HG03103 (cell line): ENCODE results near the gene FCN2.
"Not testable (repeated sequence)": the region's sequence is repeated elsewhere in the genome, so short reads cannot be mapped to it uniquely, and the experiment has no call there.

ENCODE experiments used
- ATAC-seq: cut with Tn5 transposase; IDR thresholded peaks from one replicate; pipeline ENCODE4 v1.9.1; 2021; ENCODE audit warnings: low read depth; ENCODE audit not compliant: unreplicated experiment

The FCN2 gene

DNA sequence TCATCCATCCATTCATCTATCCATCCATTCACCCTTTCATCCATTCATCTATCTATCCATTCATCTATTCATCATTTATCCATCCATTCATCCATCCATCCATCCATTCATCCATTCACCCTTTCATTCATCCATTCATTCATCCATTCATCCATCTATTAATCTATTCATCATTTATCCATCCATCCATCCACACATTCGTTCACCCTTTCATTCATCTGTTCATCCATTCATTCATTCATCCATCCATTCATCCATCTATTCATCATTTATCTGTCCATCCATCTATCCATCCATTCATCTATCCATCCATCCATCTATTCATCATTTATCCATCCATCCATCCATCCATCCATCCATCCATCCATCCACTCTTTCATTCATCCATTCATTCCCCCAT, 33.9 kb upstream of the FCN2 start:
- ATAC-seq = no peak

DNA sequence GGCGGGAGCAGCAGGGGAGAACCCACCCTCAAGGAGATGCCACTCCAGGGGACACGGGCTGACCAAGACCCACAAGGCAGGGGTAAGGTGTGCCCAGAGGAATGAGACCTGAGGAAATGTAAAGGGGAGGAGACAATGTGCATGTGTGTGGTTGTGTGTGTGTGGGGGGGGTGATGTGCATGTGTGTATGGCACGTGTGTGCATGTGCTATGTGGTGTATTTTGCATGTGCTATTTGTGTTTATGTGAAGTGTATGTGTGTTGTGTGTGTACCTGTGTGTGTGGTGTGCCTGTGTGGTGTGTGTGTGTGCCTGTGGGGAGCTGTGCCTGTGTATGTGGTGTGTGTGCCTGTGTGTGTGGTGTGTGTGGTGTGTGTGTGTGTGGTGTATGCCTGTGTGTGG, 33.5 kb upstream of the FCN2 start:
- no peak for ATAC-seq

DNA sequence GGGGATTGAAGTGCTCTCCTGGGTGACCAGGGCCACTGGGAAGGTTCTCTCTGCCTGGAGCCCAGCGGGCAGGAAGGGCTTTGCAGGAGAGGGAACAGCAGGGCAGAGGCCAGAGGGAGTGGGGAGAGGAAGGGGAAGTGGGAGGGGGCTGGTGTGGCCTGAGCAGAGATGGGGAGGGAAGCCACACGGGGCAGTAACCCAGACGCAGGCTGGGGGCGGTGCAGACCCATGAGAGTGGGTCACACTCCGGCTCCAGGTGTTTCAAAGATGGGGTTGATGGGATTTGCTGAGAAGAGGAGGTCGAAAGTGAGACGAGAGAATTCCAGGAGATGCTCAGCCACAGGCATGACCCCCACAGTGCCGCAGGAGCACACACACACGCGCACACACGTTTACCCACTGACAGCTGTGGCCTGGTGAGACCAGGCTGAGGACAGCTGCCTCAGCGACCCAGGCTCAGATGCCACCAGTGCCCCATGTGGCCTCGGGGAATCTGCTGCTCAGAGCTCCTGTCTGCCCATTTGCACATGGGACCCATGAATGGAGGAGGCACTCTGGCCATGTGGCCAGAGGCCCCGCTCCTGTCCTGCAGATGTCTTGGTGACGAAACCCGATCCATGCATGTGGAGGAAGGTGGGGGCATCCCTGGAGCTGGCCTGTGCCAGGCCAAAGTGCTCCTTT, 32.7 kb upstream of the FCN2 start:
- ATAC-seq = no peak

DNA sequence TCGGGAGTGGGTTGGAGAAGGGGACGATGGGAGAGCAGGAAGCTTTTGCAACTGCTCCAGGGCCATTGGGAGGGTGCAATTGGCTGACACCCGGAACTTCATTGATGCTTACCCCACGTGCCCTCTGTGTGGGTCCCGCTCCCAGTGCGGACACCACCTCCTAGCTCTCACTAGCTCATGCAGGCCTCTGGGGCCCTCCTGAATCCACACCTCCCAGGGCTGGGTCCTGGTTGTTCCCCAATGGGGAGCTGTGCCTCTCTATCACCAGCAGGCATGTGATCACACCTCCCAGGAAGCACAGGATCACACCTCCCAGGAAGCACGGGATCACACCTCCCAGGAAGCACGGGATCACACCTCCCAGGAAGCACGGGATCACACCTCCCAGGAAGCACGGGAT, 32.1 kb upstream of the FCN2 start:
- ATAC-seq = no peak

DNA sequence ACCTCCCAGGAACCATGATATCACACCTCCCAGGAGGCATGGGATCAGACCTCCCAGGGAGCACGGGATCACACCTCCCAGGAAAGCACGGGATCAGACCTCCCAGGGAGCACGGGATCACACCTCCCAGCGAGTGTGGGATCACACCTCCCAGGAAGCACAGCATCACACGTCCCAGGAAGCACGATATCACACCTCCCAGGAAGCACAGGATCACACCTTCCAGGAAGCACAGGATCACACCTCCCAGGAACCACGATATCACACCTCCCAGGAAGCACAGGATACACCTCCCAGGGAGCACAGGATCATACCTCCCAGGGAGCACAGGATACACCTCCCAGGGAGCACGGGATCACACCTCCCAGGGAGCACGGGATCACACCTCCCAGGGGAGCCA, 30.0 kb upstream of the FCN2 start:
- ATAC-seq = no peak

DNA sequence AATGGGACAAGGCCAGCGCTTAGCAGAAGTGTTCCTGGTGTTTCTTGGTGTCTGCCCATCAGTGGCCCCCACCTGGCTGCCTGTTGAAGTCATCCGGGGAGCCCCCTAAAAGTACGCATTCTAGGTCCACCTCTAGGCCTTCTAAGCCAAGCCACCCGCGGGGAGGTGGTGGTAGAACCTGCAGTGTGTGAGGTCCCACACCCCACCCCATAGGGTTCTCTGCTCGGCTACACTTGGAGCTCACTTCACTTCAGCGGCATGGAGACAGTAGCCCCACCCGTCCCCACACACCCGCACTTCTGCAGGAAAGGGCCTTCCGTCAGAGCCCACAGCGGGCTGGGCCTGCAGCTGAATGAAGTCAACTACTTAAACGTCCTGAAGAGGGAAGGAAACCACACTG, 29.6 kb upstream of the FCN2 start:
- no peak for ATAC-seq

DNA sequence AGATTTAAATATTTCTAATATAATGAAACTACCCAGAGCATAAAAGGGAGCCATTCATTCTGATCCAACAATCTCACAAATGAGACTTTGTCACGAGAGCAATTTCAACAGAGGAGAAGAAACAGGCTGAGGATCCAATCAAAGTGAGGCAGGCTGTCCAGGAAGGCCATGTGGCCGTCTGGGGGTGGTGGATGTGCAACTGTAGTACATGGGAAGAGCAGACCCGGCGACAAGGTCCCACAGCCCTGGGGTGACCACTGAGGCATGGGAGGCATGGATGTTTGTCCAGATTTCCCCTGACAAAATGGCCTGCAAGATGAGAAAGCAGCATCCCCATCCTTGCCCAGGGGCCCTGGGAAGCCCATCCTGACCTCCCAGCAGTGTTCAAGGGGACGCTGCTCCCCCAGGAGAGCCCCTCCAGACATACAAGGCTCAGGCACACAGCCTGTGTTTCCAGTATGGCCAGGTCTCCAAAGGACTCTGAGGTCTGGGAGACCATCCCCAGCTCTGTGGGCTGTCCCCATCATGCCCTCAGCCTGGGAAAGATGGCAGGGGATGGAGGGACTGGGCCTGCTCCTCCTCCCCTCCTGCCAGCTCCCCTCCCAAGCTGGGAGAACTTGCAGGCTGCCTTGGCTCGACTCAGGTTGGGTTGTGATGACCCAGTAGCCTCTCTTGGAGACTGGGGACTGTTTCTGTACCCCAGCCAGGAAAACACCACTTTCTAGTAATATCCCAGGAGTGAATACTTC, 27.5 kb upstream of the FCN2 start:
- no peak for ATAC-seq

DNA sequence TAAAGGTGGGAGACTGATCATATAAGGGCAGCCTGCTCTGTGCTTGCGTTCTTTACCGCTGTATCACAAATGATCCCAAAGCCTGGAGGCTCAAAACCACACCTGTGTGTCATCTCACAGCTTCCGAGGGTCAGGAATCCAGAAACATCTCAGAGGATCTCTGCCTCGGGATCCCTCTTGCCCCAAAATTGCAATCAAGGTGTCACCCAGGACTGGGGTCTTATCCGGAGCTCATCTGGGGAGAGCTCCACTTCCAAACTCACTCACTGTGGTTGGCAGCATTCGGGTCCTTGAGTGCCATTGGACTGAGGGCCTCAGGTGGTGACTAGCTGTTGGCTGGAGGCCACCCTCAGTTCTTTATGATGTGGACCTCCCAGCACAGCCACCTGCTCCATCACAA, 26.7 kb upstream of the FCN2 start:
- ATAC-seq = no peak

DNA sequence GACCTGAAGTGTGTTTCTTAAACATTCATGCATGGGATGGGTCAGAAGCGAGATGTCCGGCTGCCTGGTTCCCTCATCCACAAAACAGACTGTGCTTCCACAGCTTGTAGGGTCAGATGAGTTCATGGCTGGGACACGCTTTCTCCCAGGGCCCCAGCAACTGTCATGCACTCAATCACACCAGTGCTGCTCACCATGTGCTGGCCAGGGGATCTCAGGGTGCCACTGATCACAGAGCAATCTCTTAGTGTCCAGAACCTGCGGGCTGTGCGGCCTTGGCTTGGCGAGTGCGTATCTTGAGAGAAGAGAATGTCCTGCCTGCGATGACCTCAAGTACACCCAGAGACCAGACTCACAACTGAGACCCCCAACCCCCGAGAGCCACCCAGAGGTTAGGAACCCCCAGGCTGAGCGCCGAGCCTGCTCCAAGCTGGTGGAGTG, 26.0 kb upstream of the FCN2 start:
- ATAC-seq = no peak

DNA sequence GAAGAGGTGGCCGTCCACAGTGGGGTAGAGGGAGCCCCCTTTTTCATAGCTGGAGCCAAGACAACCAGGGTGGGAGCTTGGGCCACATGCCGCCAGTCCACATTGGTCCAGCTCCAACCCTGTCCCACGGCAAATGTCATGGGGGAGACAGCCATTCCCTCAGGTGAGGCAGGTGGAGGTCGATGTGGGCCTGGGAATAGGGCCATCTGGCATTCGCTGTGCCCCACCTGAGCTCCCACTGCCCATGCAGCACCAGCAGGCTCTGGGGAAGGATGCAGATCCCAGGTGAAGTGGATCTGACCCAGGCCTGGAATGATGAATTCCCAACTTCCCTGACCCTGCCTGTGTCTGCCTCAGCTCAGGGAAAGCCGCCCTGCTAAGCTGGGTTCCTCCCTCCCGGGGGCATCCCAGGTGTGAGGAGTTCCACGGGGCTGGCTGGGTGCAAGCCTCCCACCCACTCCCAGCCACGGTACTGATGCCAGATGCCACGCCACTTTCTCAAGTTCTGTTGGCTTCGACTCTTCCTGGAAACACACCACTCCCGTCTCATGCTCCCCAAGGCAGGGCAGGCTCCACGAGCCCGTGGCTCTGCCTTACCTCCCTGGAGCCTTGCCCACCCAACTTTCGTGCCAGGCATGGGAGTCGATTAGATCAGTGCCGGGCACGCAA, 25.2 kb upstream of the FCN2 start:
- no peak for ATAC-seq

DNA sequence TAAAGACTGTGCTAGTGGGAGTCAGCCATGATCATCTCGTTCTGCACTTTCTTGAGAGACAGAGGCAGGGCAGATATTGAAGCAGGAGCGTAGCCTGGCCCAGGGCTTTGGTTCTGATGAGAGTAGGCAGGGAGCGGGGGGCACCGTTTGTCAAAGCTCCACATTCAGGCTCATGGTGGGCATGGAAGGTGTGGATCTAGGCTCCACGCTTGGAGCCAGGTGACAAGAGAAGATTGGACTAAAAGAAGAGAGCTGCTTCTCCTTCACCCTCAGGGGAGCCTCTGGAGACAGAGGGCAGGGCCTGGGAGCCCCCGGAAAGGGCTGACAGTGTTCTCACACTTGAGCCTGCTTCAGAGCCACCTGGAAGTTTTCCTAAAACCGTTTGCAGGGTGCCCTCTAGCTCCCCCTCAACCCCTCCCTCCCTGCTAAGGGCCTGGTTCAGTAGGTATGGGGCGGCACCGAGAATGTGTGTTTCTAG, 24.7 kb upstream of the FCN2 start:
- no peak for ATAC-seq

DNA sequence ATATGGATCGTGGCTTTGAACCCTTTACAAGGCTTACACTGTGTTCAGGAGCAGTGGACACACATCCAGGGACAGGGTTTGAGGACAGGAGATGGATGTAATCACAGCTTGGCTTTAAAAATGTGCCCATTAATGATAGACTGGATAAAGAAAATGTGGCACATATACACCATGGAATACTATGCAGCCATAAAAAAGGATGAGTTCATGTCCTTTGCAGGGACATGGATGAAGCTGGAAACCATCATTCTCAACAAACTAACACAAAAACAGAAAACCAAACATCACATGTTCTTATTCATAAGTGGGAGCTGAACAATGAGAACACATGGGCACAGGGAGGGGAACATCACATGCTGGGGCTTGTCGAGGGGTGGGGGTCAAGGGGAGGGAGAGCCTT, 23.2 kb upstream of the FCN2 start:
- not testable (repeated sequence) for ATAC-seq

DNA sequence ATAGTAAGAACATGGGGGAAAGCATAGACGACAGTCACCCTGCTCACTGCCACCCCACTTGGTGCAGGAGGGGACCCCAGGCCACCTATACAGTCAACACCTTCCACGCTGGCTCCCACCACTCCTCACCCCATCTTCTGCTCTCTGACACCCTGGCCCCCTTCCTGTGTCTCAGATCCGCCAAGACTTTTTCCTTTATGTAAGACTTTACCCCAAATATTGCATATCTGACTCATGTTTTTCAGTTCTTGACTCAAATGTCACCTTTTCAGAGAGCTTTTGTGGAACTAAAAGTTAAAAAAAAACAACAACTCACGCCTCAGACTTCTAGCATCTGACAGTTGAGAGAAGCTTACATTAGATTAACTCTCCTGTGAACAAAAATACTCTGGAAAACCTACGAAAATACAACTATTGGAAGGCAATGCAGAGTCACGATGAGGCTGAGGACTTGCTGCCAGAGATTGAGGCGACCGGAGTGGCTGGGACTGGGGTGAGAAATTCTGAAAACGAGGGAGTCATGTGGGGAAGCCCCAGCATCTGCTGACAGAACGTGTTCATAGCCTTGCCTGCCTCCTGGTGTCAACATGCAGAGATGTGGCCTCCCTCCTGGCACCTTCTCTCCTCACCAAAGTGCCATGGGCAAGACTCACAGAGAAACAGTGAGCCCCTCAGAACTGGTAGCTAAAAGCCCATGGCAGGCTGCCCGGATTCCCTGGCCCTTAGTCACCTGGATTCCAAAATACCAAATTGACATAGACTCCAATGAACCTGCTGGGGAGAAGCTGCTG, 22.4 kb upstream of the FCN2 start:
- ATAC-seq = peak; percentile 68

DNA sequence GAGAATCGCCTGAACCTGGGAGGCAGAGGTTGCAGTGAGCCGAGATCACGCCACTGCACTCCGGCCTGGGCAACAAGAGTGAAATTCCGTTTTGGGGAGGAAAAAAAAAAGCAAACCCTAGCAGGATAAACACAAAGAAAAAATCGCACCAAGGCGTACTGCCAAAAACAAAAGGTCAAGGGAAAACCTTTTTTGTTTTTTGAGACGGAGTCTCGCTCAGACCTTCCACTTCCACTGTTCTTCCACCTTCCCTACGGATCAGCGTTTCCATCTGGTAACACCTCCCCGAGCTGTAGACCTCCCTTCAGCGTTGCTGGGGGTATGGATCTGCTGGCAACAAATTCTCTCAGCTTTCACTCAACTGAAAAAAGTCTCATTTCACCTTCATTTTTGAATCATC, 20.1 kb upstream of the FCN2 start:
- no peak for ATAC-seq

DNA sequence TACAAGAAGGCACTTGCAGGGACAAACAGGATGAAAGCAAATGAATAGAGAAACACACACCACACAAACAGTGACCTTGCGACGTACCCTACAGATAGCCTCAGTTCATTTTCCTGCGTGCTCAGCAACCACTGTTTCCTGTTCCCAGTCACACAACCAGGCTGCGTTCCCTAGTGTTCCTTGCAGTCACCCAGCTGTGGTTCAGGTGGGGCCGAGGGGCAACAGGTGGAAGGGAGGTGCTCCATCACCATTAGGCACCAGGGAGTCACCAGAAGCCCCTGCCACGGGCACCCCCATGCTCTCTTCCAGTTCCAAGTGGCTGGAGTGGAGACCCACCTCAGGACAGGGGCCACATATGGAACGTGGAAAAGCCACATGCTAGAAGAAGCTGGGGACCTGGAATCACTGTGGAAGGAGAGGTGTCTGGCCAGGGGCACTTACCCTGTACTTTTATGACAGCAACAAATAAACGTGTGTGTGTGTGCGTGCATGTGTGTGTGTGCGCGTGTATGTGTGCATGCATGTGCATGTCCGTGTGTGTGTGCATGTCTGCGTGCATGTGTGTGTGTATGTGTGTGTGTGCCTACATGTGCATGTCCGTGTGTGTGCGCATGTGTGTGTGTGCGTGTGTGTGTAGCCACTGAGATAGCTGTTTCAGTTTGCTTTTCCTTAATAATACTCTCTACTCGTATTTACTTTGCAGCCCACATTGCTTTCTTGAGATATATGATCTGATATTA, 18.8 kb upstream of the FCN2 start:
- no peak for ATAC-seq

DNA sequence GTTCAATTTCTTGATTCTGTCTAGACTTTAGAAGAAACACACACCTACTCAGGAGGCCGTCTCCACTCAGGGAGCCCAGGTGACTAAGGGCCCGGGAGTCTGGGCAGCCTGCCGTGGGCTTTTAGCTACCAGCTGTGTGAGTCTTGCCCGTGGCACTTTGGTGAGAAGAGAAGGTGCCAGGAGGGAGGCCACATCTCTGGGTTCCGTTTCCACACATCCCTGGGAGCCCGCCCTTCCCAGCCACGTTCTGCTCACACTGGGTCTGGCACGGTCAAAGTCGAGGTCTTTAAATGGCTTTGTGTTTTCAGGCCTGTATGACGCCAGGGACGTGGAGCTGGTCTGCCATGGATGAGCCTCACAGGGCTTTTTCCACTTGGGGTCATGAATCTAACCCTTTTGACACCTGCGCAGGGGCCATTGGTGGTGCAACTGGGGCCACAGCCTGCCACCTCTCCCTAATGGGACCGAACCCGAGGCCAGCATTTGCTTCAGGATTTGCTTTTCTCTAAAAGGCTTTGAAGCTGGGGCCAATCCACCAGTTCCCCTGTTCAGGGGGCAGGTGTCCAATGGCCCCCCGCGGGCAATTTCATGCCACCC, 17.2 kb upstream of the FCN2 start:
- ATAC-seq = no peak

DNA sequence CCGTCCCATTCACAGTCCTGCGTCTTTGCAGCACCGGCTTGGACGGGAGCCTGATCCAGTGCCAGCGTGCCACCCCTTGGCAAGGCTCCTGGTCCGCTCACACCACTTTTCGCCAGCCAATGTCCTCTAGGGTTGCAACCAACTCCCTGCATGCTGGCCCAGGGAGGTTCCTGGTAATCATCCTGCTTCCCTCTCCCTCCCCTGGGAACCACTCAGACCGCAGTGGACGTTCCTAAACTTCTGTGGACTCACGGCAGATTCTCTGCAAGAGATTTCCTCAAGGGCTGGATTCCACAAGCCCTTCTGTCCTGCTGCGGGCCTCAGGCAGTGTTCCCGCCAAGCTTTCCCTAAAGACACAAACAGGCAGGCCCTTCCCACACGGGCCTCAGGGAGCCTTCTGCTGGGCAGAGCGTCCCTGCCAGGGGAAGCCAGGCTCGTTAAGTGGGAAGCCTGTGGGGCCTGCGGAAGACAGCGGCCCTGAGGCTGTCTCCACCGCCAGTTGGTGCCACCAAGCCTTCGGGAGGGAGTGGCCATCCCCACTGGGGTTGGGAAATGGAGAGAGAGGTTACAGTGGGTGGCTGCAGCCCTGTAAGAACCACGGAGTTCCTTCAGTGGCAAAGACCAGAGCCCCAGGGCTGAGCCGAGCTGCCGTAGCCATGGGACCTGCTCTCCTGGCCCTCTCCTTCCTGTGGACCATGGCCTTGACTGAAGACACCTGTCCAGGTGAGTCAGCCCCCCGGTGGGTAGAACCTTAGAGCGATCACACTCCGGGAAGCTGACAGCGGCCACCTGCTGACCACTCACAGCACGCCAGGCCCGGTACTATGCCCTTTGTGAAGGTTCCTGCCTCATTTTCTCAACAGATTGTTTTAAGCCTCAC, 16.4 kb upstream of the FCN2 start:
- no peak for ATAC-seq

DNA sequence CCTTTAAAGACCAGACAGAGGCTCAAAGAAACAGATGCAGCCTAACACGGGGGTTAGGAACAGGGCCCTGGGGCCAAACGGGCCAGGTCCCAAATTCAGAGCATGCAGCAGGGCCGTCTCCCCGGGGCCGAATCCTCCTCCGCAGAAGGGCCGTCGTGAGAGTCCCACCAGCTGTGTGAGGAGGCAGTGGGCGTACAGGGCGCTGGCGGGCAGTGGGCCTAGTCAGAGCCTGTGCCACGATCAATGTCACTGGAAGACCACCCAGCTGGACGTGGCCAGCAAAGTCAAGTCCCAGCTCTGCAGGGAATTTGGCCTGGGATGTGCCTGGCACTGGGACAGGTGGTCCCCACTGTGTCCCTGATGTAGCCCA, 15.8 kb upstream of the FCN2 start:
- no peak for ATAC-seq
